ENCODE results near the gene FCN2.

DNA sequence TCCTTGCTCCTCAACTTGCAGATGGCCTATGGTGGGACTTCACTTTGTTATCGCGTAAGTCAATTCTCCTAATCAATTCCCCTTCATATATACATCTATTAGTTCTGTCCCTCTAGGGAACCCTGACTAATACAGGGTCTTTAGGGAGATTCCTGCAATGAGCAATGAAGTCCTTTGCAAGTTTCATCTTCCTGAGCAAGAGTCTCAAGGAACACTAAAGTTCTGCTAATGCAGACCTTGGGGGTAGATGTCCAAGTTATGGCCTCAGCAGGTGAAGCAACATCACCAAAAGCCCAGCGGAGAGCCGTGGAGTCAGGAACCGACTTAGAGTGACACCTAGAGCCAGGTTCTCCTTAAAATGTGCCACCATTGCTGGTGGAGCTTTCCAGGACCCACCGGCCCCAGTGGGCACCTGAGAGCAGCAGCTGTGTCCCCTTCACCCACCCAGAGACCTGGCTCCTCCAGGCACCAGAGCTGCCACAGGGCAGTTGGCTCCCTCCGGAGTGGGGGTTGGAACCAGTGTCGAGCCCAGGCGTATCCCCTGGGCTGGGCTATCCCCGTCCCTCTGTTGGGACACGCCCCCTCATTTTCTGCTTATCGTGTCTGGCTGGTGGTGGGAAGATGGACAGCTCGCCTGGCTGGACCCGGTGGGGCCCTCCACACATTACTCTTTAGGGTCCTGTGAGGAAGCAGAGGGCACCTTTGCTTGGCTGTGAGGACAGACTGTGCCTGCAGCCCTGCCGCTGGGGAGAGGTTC is 48.0 kb downstream of the FCN2 start:
- no peak for TF ChIP-seq TBP (optimal IDR thresholded peaks at IDR 0.05; ENCODE audit: low read depth, low read length)
- TF ChIP-seq, protein P1, sequence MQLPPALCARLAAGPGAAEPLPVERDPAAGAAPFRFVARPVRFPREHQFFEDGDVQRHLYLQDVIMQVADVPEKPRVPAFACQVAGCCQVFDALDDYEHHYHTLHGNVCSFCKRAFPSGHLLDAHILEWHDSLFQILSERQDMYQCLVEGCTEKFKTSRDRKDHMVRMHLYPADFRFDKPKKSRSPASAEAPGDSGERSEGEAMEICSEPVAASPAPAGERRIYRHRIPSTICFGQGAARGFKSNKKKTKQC (CRISPR knock-in tag; IDR thresholded peaks at IDR 0.05), result no peak
- TF ChIP-seq ESRRA (IDR thresholded peaks at IDR 0.05; ENCODE audit: borderline replicate concordance, low read depth), result no peak
- TF ChIP-seq, protein P2, sequence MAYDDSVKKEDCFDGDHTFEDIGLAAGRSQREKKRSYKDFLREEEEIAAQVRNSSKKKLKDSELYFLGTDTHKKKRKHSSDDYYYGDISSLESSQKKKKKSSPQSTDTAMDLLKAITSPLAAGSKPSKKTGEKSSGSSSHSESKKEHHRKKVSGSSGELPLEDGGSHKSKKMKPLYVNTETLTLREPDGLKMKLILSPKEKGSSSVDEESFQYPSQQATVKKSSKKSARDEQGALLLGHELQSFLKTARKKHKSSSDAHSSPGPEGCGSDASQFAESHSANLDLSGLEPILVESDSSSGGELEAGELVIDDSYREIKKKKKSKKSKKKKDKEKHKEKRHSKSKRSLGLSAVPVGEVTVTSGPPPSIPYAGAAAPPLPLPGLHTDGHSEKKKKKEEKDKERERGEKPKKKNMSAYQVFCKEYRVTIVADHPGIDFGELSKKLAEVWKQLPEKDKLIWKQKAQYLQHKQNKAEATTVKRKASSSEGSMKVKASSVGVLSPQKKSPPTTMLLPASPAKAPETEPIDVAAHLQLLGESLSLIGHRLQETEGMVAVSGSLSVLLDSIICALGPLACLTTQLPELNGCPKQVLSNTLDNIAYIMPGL (CRISPR knock-in tag; IDR thresholded peaks at IDR 0.05), result no peak
- no peak for TF ChIP-seq ARNT (IDR thresholded peaks at IDR 0.05)
- no peak for TF ChIP-seq RNF2 (IDR thresholded peaks at IDR 0.05)
- TF ChIP-seq HDAC6 (IDR thresholded peaks at IDR 0.05; ENCODE audit: low read depth, low read length), result no peak
- no peak for TF ChIP-seq HDAC1 (IDR thresholded peaks at IDR 0.05)
- TF ChIP-seq KLF1 (tag; IDR thresholded peaks at IDR 0.05), result no peak
- no peak for TF ChIP-seq JUN (IDR thresholded peaks at IDR 0.05; ENCODE audit: borderline replicate concordance, low read depth, low read length)
- no peak for TF ChIP-seq JUN (CRISPR knock-in tag; IDR thresholded peaks at IDR 0.05; ENCODE audit: borderline replicate concordance)

Data from K562 (cell line).